ENCODE results near the gene CRMP1.
"Not testable (repeated sequence)": the region's sequence is repeated elsewhere in the genome, so short reads cannot be mapped to it uniquely, and the experiment has no call there.

Gene CRMP1

DNA sequence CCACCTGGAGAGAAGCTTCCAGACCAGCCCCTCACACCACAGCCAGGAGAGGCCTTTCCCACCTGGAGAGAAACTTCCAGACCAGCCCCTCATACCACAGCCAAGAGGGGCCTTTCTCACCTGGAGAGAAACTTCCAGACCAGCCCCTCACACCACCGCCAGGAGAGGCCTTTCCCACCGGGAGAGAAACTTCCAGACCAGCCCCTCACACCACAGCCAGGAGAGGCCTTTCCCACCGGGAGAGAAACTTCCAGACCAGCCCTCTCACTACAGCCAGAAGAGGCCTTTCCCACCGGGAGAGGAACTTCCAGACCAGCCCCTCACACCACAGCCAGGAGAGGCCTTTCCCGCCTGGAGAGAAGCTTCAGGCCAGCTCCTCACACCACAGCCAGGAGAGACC lies 80.8 kb downstream of the CRMP1 start:
- not testable (repeated sequence) for H3K4me1 ChIP-seq (ENCODE audit: control insufficient read depth, low read depth, low read length); H3K9ac ChIP-seq (ENCODE audit: low read length); H3K27me3 ChIP-seq (ENCODE audit: control insufficient read depth, insufficient read depth, low read length); H3K27ac ChIP-seq (ENCODE audit: low read length); H3K9me3 ChIP-seq (ENCODE audit: control insufficient read depth, low read depth, low read length); H3K4me3 ChIP-seq (ENCODE audit: low read length)
- peaks cover 27% of the 10 kb centered on the region for H3K36me3 ChIP-seq (ENCODE audit: control insufficient read depth, low read depth, low read length)

DNA sequence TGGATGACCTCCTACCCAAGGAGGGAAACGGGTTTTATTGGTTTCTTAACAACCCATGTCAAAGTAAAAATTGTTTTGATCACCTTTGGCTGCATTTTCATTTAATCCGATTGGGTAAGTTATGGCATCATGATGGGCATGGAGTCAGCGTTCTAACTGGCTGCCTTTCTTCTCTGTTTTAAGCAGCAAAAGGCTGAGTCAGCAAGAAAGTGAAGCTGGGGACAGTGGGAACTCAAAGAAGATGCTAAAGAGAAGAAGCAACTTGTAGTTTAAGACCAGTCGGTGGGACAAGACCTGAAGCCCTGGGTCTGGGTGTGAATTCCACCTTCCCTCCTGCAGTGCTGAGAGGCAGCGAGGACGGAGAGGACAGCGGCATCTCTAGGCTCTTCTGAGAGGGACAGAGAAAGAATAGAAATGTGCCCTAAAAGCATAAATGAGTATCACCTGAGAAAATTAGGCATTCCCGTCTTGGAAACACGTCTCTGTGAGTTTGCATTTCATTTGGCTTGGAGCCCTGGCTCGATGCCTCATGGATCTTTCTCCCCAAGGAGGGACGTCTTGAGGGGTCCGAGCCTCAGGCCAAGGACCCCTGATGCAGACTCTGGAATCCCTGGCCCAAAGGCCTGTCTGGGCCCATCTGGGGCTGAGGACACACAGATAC lies 82.0 kb downstream of the CRMP1 start:
- peaks cover 30% of the 10 kb centered on the region for H3K36me3 ChIP-seq (ENCODE audit: control insufficient read depth, low read depth, low read length)
- no peak overlapping the region for H3K27ac ChIP-seq (ENCODE audit: low read length)
- H3K27me3 ChIP-seq (ENCODE audit: control insufficient read depth, insufficient read depth, low read length): no peaks in the 10 kb centered on the region
- H3K9ac ChIP-seq (ENCODE audit: low read length): no peak overlapping the region
- H3K4me1 ChIP-seq (ENCODE audit: control insufficient read depth, low read depth, low read length): no peaks in the 10 kb centered on the region
- no peak overlapping the region for H3K4me3 ChIP-seq (ENCODE audit: low read length)
- no peaks in the 10 kb centered on the region for H3K9me3 ChIP-seq (ENCODE audit: control insufficient read depth, low read depth, low read length)

DNA sequence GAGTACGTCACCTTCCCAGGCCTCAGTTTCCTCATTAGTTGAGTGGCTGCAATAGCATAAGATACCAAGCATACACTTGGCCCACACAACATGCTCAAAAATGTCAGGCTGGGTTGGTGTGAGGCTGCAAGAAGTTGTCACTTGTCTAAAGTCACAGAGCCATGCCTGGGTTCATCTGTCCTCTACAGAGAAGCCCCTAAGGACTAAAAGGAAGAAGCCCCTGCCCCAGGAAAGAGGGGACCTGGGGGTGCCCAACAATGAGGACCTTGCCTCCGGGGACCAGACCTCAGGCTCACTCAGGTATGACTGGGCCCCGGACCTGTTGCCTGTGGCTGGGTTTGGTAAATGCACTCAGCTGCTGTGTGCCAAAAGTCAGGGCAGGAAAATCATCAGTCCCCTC lies 82.7 kb downstream of the CRMP1 start:
- no peak overlapping the region for H3K27ac ChIP-seq (ENCODE audit: low read length)
- H3K9me3 ChIP-seq (ENCODE audit: control insufficient read depth, low read depth, low read length): no peaks in the 10 kb centered on the region
- H3K27me3 ChIP-seq (ENCODE audit: control insufficient read depth, insufficient read depth, low read length): no peaks in the 10 kb centered on the region
- H3K4me3 ChIP-seq (ENCODE audit: low read length): no peak overlapping the region
- no peak overlapping the region for H3K9ac ChIP-seq (ENCODE audit: low read length)
- H3K36me3 ChIP-seq (ENCODE audit: control insufficient read depth, low read depth, low read length): peaks cover 30% of the 10 kb centered on the region
- H3K4me1 ChIP-seq (ENCODE audit: control insufficient read depth, low read depth, low read length): no peaks in the 10 kb centered on the region

DNA sequence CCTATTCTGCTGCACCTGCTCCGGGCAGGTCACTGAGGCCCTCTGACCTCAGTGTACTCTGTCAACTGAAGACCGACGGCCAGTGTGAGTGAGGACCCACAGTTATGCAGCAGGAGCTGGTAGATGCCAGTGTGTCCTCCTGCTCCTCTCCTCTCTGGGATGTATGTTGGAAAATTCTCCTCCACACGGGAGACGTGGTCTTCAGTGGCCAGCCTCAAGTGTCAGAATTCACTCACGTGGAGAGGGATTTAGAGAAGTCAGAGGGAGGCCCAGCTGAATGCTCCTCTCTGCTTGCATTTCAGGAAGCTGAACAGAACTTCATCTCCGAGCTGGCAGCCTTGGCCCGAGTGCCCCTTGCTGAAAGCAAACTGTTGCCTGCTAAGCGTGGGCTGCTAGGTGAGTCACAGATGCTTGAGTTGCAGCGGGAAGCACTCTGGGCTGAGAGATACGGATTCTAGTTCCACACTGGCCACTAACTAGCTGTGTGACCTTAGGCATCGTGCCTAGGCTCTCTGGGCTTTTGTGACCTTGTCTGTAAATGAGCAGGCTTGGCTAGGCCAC lies 83.6 kb downstream of the CRMP1 start:
- no peaks in the 10 kb centered on the region for H3K4me1 ChIP-seq (ENCODE audit: control insufficient read depth, low read depth, low read length)
- no peaks in the 10 kb centered on the region for H3K9me3 ChIP-seq (ENCODE audit: control insufficient read depth, low read depth, low read length)
- H3K4me3 ChIP-seq (ENCODE audit: low read length): no peak overlapping the region
- peaks cover 26% of the 10 kb centered on the region for H3K36me3 ChIP-seq (ENCODE audit: control insufficient read depth, low read depth, low read length)
- H3K9ac ChIP-seq (ENCODE audit: low read length): no peak overlapping the region
- H3K27me3 ChIP-seq (ENCODE audit: control insufficient read depth, insufficient read depth, low read length): no peaks in the 10 kb centered on the region
- no peak overlapping the region for H3K27ac ChIP-seq (ENCODE audit: low read length)

DNA sequence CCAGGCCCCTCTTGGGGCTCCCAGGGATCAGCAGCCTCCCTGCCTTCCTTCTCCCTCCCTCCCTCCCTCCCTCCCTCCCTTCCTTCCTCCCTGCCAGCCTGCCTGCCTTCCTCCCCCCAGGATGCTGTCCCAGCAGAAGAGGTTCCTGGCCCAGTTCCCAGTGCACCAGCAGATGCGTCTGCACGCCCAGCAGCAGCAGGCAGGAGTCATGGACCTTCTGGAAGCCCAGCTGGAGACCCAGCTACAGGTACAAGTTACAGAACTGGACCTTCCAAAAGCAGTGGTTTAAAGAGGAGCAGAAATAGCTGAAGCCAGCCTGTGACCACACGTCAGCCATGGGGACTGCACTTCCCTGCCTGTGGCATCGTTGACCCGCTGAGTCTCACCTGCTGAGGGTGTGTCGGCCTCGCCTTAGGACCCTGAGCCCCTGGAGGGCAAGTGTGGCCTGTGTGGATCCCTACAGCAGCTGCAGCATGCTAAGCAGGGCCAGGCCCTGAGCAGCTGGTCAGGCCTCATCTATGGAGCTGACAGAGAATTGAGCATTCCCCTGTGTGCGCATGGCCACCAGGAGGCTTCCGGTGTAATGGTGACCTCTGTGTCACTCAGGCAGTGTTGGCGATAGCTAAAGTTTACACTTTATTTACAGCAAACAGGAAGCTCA lies 84.7 kb downstream of the CRMP1 start:
- Histone ChIP-seq H3K27ac (ENCODE audit: low read length) (no peak overlapping the region), H3K36me3 (ENCODE audit: control insufficient read depth, low read depth, low read length) (peaks cover 26% of the 10 kb centered on the region), H3K27me3 (ENCODE audit: control insufficient read depth, insufficient read depth, low read length) (no peaks in the 10 kb centered on the region), H3K9me3 (ENCODE audit: control insufficient read depth, low read depth, low read length) (no peaks in the 10 kb centered on the region), H3K4me3 (ENCODE audit: low read length) (no peak overlapping the region), H3K9ac (ENCODE audit: low read length) (no peak overlapping the region), H3K4me1 (ENCODE audit: control insufficient read depth, low read depth, low read length) (no peaks in the 10 kb centered on the region)

GRCh38 chr4:5805270-5805669 lies 87.6 kb downstream of the CRMP1 start:
- Histone ChIP-seq H3K36me3 (ENCODE audit: control insufficient read depth, low read depth, low read length) (peaks cover 16% of the 10 kb centered on the region), H3K4me1 (ENCODE audit: control insufficient read depth, low read depth, low read length) (no peaks in the 10 kb centered on the region), H3K9ac (ENCODE audit: low read length) (no peak overlapping the region), H3K9me3 (ENCODE audit: control insufficient read depth, low read depth, low read length) (no peaks in the 10 kb centered on the region), H3K4me3 (ENCODE audit: low read length) (no peak overlapping the region), H3K27ac (ENCODE audit: low read length) (no peak overlapping the region), H3K27me3 (ENCODE audit: control insufficient read depth, insufficient read depth, low read length) (no peaks in the 10 kb centered on the region)

DNA sequence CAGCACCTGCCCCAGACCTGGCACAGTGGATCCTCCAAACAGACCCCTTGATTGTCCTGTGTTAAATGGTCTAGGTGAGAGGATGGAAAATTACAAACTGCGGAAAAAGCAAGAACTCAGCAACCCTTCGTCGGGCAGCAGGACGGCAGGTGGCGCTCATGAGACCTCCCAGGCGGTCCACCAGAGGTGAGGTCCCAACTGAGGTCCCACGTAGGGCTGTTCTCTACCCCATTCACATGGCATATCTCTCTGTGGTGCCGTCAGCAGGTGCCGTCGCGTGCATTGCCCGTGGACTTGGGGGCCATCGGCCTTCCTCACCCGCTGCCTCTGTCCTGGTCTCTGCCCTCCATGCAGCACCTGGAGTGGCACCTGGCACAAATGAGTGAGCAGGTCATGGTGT lies 88.2 kb downstream of the CRMP1 start:
- Histone ChIP-seq H3K9ac (ENCODE audit: low read length) (no peak overlapping the region), H3K4me3 (ENCODE audit: low read length) (no peak overlapping the region), H3K27me3 (ENCODE audit: control insufficient read depth, insufficient read depth, low read length) (no peaks in the 10 kb centered on the region), H3K9me3 (ENCODE audit: control insufficient read depth, low read depth, low read length) (no peaks in the 10 kb centered on the region), H3K27ac (ENCODE audit: low read length) (no peak overlapping the region), H3K4me1 (ENCODE audit: control insufficient read depth, low read depth, low read length) (no peaks in the 10 kb centered on the region), H3K36me3 (ENCODE audit: control insufficient read depth, low read depth, low read length) (peaks cover 14% of the 10 kb centered on the region)

DNA sequence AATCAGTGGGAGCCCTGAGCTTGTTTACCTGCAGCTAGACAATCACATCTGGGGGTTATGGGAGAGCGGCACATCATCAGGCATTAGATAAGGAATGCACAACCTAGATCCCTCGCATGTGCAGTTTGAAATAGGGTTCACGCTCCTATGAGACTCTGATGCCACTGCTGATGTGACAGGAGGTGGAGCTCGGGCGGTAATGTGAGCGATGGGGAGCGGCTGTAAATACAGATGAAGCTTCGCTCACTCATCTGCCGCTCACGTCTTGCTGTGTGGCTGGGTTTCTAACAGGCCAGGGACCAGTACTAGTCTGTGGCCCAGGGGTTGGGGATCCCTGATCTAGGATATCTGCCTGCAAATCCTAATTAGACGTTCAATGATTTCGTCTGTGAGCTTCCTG lies 90.3 kb downstream of the CRMP1 start:
- Histone ChIP-seq H3K9ac (ENCODE audit: low read length) (no peak overlapping the region), H3K27ac (ENCODE audit: low read length) (no peak overlapping the region), H3K27me3 (ENCODE audit: control insufficient read depth, insufficient read depth, low read length) (no peaks in the 10 kb centered on the region), H3K4me1 (ENCODE audit: control insufficient read depth, low read depth, low read length) (no peaks in the 10 kb centered on the region), H3K4me3 (ENCODE audit: low read length) (no peak overlapping the region), H3K36me3 (ENCODE audit: control insufficient read depth, low read depth, low read length) (peaks cover 3% of the 10 kb centered on the region), H3K9me3 (ENCODE audit: control insufficient read depth, low read depth, low read length) (no peaks in the 10 kb centered on the region)

- Histone ChIP-seq H3K27me3 (ENCODE audit: control insufficient read depth, insufficient read depth, low read length) (no peaks in the 10 kb centered on the region), H3K4me1 (ENCODE audit: control insufficient read depth, low read depth, low read length) (no peaks in the 10 kb centered on the region), H3K4me3 (ENCODE audit: low read length) (no peak overlapping the region), H3K9ac (ENCODE audit: low read length) (no peak overlapping the region), H3K27ac (ENCODE audit: low read length) (no peak overlapping the region), H3K9me3 (ENCODE audit: control insufficient read depth, low read depth, low read length) (no peaks in the 10 kb centered on the region), H3K36me3 (ENCODE audit: control insufficient read depth, low read depth, low read length) (peaks cover 2% of the 10 kb centered on the region)
Observed at GRCh38 chr4:5801696-5802095, 91.2 kb downstream of the CRMP1 start.

- no peaks in the 10 kb centered on the region for H3K27me3 ChIP-seq (ENCODE audit: control insufficient read depth, insufficient read depth, low read length)
- H3K36me3 ChIP-seq (ENCODE audit: control insufficient read depth, low read depth, low read length): no peaks in the 10 kb centered on the region
- no peak overlapping the region for H3K4me3 ChIP-seq (ENCODE audit: low read length)
- no peak overlapping the region for H3K27ac ChIP-seq (ENCODE audit: low read length)
- no peaks in the 10 kb centered on the region for H3K9me3 ChIP-seq (ENCODE audit: control insufficient read depth, low read depth, low read length)
- no peaks in the 10 kb centered on the region for H3K4me1 ChIP-seq (ENCODE audit: control insufficient read depth, low read depth, low read length)
- H3K9ac ChIP-seq (ENCODE audit: low read length): no peak overlapping the region
Observed at GRCh38 chr4:5800496-5800895, 92.4 kb downstream of the CRMP1 start.

GRCh38 chr4:5799406-5799805 lies 93.5 kb downstream of the CRMP1 start:
- Histone ChIP-seq H3K36me3 (ENCODE audit: control insufficient read depth, low read depth, low read length) (no peaks in the 10 kb centered on the region), H3K9me3 (ENCODE audit: control insufficient read depth, low read depth, low read length) (no peaks in the 10 kb centered on the region), H3K27me3 (ENCODE audit: control insufficient read depth, insufficient read depth, low read length) (no peaks in the 10 kb centered on the region), H3K27ac (ENCODE audit: low read length) (no peak overlapping the region), H3K9ac (ENCODE audit: low read length) (no peak overlapping the region), H3K4me1 (ENCODE audit: control insufficient read depth, low read depth, low read length) (no peaks in the 10 kb centered on the region), H3K4me3 (ENCODE audit: low read length) (no peak overlapping the region)

DNA sequence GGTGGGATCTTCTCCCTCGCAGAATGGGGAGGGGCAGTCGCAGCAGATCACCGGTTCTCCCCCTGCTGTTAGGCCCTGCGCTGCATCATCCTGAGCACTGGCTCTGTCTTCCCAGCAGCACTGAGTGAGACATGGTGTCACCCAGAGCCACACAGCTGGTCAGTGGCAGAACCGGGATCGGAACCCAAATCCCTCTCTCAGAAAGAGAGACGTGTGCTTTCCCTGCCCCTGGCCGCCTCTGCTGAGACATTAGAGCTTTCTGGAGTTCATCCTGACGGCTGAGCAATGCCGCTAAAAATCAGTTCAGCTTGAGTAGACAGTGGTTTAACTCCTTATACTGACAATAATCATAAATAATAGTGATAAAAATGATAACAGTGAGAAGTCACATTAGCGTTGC lies 93.9 kb downstream of the CRMP1 start:
- Histone ChIP-seq H3K4me3 (ENCODE audit: low read length) (no peak overlapping the region), H3K27me3 (ENCODE audit: control insufficient read depth, insufficient read depth, low read length) (no peaks in the 10 kb centered on the region), H3K9me3 (ENCODE audit: control insufficient read depth, low read depth, low read length) (no peaks in the 10 kb centered on the region), H3K36me3 (ENCODE audit: control insufficient read depth, low read depth, low read length) (no peaks in the 10 kb centered on the region), H3K9ac (ENCODE audit: low read length) (no peak overlapping the region), H3K4me1 (ENCODE audit: control insufficient read depth, low read depth, low read length) (no peaks in the 10 kb centered on the region), H3K27ac (ENCODE audit: low read length) (no peak overlapping the region)

Measured in iPS-18a (cell line).